Esophagus muscularis mucosa (tissue), 3 donors: ENCODE data around the gene TPPP.

Experiments used
- CTCF ChIP-seq, 3 experiments: fragments of 200-600 bp in 2 of 3; fragments of 450-650 bp in 1 of 3; sonication (generic) in 2 of 3; IDR thresholded peaks; one replicate each; pipeline ENCODE4 v1.5.1; 2017 to 2019; ENCODE audit warnings: antibody characterized with exemption in 3 of 3, mild to moderate bottlenecking in 2 of 3, moderate library complexity in 1 of 3
- EP300 ChIP-seq: sonication (generic); formaldehyde crosslinking; IDR thresholded peaks from one replicate; pipeline ENCODE4 v1.6.1; 2017; ENCODE audit warnings: antibody characterized with exemption

GRCh38 chr5:657570-657969, 35.6 kb downstream of the TPPP start:
- no peak for TF ChIP-seq EP300
- TF ChIP-seq CTCF (IDR thresholded peaks at IDR 0.05), result no peak
